Upper lobe of left lung (tissue), 4 donors: ENCODE data around the gene DTNB.

Experiments used
- CTCF ChIP-seq, 6 experiments: fragments of 450-650 bp in 4 of 6; fragments of 200-600 bp in 2 of 6; sonication (generic) in 2 of 6; IDR thresholded peaks; one replicate each; pipeline ENCODE4 v1.5.1; 2016 to 2019; ENCODE audit warnings: antibody characterized with exemption in 6 of 6
- POLR2A ChIP-seq, 4 donors: fragments of 450-650 bp; IDR thresholded peaks; one replicate each; pipeline ENCODE4 v1.5.1; 2016 to 2017; ENCODE audit warnings: antibody characterized with exemption in 4 of 4, mild to moderate bottlenecking in 2 of 4
- POLR2AphosphoS5 ChIP-seq, 2 donors: sonication (generic); formaldehyde crosslinking; IDR thresholded peaks; one replicate each; pipeline ENCODE4 v1.5.1; 2017; ENCODE audit warnings: antibody characterized with exemption in 2 of 2

- TF ChIP-seq POLR2A (IDR thresholded peaks at IDR 0.05) (no peak), POLR2AphosphoS5 (IDR thresholded peaks at IDR 0.05) (no peak), CTCF (IDR thresholded peaks at IDR 0.05) (no peak)
Observed at GRCh38 chr2:25400576-25401216, 272.7 kb downstream of the DTNB start.
